NCI-H146 treated with DMSO at 0.1 percent for 48 hours (cell line): Measurements from ENCODE around the gene SHISAL1.
"Not testable (repeated sequence)": the region's sequence is repeated elsewhere in the genome, so short reads cannot be mapped to it uniquely, and the experiment has no call there.

Source experiments
- DNase-seq: peaks from one replicate; lab custom pipeline; 2025; ENCODE audit not compliant: unreplicated experiment; lab: John Stamatoyannopoulos, UW

Gene SHISAL1

DNA sequence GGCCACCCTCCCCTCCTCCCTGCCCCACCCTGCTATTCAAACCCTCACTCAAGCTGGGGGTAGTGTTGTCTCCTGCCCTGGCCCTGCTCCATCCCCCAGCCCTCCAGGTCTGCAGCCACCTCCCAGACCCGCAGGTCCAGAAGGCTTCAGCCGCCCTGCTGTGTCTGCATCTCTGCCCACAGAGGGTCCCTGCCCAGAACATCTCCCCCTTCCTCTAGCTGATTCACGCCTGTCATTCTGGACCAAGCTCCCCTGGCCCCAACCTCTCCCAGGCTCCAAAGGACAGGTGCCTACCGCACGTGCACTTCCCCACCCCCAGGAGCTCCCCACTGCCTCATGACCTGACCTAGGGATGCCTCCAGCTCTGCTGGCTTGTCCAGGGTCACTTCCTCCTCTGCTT is 16.0 kb upstream of the SHISAL1 start:
- no peak for DNase-seq

DNA sequence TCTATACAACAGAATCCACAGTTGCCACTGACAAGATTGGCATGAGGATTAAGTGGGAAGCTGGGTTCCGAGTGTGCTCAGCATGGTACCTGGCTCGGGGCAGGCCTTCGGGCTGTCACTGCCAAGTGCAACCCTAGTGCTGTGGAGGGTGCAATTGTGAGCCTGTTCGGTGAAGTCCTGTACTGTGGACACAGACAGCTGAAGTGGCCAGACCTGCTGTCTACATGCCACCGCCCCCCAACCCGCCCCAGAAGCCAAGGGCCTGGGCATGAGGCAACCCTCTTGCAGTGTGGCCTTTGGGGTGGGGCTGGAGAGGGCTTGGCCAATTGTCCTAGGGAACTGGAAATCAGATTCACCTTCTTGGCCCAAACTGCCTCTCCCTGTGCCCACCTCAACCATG is 15.6 kb upstream of the SHISAL1 start:
- no peak for DNase-seq

DNA sequence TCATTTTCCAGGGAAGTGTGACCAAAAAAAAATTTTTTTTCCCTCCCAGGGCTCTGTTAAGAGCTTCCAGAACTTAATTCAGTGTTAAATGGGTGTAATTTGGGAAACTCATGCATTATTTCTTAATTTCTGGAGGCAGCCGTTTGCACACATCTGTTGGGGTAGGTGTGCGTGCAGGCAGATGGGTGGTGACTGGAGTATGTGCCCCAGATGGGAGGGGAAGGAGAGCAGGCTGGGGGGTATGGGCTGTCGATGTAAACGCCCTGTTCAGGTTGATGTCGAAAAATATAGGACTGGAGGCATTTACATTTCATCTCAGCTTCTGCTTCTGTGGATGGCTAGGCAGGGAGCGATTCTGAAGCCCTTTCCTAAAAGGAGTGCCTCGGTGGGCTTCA is 13.7 kb upstream of the SHISAL1 start:
- DNase-seq: no peak

DNA sequence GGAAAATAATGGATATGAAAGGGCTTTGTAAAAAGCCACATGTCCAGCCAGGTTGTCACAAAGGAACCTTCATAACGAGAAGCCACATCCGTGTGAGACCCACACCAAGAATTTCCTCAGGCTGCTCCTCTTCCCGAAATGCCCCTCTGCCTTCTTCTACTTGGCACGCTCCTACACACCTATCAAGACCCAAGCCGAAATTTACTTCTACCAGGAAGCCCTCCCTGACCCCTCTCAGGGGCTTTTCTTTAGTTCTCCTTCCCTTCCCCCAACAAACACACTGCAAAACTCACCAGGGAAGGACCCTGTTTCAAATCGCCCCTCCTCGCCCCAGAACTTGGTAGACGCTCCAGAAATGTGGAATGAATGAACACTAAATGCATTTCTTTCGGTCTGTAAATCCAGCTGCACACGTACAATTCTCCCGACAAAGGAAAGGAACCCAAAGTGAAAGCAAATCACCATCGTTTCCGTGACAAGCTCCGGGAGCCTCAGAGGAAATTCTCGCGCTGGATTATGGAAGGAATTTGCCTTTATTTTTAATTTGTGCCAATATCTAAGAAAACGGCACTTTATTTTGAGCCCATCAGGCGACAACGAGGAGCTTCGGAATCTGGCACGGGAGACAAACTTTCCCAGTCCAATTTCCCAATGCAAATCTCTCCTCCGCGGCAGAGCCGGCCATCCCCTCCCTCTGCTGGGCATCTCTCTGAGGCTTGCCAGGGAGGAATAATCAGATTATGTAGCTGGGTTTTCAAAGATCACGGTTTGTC is 13.2 kb upstream of the SHISAL1 start:
- DNase-seq: no peak

DNA sequence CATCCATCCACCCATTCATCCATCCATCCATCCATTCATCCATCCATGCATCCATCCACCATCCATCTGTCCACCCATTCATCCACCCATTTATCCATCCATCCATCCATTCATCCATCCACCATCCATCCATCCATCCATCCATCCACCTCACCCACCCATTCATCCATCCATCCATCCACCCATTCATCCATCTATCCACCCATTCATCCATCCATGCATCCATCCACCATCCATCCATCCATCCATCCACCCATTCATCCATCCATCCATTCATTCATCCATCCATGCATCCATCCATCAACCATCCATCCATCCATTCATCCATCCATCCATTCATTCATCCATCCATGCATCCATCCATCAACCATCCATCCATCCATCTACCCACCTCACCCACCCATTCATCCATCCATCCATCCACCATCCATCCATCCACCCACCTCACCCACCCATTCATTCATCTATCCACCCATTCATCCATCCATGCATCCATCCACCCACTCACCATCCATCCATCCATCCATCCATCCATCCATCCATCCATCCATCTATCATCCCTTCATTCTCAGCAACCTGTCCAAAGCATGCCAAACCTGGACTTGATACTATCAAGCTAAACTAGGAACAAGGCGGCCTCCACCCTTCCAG is 10.5 kb upstream of the SHISAL1 start:
- DNase-seq: not testable (repeated sequence)

DNA sequence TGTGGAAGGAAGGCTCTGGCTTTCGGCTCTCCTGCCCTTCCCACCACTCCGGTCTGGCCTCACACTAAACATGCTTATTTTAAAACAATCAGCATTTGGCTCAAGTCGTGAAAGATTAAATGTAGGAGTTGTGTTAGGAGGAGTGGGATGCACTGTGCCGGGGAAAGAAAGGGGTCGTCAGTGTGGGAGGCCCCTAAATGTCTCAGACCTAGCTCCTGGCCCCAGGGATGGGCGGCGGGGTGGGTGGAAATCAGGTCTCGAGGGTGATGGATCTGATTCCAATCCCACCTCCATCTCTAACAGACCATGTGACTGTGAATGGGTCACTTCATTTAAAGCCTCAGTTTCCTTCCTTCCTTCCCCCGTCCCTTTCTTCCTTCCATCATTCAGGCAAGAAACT is 6.9 kb upstream of the SHISAL1 start:
- DNase-seq: no peak

DNA sequence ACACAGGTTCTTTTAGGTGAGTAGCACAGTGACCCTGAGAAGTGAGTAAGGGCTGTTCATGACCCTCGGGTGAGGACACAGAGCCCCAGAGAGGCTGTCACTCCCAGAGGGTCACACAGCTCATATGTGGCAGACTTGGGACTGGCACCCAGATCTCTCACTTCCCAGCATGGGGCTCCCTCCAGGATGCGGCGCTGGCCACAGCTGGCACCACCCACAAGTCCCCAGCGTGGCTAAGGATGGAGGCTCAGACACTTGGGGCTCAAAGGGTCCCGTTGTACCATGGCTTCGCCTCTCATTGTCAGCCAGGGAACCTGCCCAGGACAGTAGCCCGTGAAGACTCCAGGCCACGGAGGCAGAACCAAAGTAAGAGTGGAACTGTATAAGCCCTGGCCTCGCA is 6.0 kb upstream of the SHISAL1 start:
- DNase-seq: no peak

DNA sequence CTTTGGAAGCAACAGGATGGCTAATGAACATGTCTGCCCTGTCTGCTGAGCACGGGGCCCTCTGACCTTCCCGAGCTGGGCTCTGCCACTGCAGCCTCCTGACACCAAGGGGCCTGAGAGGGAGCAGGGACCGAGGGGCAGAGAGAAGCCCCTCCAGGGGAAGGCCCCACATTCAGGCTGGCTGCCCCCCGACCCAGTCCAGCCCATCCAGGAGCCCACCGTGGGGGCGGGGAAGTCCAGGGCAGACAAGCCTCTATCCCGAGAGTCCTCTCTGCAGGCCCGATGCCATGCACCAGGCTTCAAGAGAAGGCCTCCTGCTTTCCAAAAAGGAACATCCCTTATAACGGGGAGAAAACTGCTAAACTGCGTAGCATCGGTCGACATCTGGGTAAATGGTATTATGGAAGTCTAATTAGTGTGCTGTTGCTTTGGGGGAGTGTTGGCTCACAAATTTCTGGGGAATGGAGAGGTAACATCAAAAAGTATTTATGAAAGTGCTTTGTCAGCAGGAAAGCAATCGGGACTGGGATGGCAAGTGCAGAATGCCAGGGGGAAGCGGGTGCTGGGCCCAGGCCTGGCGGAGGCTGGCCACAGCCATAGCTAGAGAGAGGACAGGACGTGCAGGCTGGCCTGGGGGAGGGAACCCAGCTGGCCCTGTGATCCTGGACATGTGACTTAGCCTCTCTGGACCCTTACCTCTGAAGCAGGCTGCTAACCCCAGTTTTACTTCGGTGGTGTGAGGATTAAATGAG is 5.3 kb upstream of the SHISAL1 start:
- DNase-seq: no peak

DNA sequence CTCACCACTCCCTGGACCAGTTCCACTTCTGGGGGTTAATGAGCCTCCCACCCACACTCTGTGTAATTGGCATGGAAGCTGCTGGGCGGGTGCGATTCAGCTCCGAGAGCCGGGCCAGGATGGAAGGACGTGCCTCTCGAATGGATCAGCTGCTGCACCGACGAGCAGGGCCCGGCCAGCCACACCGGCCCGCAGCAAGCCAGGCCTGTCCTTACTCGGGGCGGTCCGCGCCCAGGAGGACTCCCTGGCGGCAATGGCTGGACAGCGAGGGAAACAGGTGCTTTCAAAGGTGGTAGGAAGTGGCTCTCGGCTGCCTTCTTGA is 4.3 kb upstream of the SHISAL1 start:
- no peak for DNase-seq

DNA sequence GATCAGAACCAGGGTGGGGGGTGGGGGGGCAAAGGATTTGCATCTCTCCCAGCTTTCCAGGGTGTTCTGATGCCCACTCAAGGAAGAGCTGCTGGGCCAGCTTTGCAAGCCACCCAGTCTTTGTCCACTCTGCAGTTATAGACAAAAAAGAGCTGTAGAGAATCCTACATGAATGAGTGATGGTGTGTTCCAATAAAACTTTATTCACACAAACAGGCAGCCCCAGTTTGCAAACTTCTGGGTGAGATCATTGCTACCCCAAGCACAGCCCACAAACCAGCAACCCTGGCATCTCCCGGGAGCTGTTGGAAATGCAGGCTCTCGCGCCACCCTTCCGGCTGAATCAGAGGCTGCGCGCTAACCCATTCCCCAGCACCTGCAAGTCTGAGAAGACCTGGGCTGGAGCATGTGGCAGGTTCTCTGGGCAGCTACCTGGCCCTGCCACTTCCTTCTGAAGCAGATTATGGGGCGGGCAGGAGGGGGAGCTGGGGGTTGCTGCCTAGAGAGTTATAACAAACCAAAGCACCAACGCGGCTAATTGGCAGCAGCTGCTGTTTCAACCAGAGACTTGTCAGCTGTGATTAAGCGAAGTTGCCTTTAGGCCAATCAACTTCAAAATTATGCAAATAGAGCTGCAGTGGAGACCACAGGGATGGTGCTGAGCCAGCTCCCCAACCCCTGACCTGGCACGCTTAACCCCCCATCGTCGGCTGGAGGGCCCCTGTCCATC is 3.8 kb upstream of the SHISAL1 start:
- DNase-seq: no peak

DNA sequence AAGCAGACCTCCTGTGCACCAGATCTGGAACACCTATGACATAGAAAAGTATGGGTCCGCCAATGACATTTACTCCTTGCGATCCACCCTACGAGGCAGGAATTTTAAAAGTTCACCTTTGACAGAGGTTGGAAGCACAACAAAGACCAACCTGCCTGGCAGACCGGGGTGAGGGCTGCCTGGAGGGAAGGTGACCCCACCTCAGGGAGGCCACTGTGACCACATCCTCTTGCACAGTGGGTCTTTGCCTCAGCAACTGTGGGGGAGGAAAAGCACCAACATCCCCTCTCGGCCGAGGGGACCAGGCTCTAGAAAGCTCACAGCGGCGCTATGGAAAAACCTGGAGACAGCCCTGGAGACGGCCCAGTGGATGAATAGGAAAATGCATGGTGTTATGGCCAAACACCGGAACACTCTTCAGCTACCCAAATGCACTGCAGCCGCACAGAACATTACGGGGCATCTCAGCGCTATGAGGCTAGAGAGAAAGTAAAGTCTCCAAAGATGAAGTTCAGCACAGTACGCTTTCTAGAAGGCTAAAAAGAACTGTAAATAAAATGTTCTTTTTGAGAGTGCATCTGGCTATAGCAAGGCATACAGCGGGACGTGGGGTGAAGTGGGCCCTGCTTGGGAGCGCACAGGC is 1.8 kb upstream of the SHISAL1 start:
- no peak for DNase-seq

DNA sequence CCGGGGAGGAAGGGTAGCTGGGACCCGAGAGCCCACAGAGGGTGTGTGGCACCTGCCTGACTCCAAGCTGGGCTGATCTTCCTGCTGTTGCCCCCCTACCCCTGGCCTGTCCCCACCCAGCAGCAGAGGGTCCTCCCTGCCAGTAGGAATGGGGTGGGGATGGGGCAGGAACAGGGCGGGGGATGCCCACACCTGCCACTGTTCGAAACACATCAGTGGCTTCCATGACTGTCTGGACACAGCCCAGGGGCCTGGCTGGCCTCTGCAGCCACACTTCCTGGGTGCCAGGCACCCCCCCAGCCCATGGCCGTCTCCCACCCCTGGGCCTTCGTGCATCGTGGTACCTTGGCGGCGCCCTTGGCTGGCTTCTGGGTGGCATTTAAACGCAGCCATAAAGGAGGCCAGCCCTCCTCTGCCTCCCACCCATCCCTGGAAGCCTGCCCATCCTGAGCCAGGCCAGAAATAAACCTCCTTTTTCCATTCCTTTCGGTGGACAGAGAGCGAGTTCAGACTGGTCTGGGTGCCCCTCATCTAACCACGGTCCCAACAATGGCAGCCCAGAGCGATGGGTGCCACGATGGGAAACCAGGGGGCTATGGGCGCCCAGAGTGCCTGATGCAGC is 745 bp upstream of the SHISAL1 start:
- no peak for DNase-seq

DNA sequence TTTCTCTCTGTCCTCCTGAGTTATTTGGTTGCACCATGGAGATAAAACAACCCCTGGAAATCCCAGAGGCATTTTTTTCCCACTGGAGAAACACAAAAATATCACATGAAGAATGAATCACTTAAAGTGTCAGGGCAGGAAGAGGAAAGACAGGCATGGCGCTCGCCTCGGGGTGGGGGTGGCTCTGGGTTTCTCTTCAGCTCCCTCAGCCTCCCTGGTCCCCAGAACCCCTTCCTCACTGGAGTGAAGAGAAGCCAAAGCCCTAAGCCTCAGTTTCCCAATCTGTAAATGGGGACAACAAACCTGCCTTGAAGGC is 938 bp downstream of the SHISAL1 start:
- DNase-seq: no peak

DNA sequence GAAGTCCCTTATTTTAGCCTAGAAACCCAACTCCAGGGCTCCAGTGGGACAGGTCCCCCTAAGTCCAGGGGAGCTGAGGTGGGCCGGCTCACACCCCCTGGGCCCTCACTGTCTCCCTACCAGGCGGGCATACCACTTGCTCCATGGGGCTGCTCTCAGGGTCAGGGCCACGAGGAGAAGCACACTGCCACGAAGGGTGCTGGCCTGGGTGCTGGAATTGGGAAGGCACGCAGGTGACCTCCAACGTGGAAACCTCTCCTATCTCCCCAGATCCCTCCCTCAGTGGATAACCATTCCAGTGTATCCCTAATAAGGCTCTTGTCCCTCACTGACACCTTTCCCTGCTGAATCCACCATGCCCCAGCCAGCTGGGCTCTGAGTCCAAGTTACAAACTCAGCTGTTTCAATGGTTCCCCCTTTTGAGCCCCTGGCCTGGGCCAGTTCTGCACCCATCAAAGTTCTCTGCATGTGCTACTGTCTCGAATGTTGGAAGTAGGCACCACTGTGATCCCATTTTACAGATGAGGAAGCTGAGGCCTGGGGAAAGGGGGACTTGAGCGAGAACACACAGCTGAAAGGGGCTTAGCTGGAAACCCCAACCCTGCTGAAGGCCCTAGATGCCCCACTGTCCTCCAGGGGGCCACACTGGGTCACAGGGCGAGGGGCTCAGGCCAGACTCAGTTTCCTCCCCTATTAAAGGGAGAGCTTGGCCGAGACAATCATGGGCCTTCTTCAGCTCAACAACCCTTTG is 1.5 kb downstream of the SHISAL1 start:
- no peak for DNase-seq

DNA sequence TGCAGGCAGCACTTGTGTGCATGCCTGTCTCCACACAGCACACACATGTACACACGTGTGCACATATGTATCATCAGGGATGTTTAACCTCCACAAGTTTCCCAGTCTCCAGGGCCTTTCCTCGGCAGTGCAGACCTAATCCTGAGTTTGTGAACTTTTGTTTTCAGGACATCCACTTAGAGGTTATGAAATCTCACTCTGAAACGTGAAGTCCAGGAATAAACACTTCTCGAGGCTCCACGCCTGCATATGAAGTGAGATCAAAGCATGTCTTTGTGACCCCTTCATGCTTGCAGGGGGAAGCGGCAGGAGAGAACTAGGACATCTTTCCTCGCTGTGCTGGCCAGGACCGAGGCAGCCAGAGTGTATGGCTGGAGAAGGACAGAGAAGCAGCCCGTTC is 3.1 kb downstream of the SHISAL1 start:
- DNase-seq: no peak

DNA sequence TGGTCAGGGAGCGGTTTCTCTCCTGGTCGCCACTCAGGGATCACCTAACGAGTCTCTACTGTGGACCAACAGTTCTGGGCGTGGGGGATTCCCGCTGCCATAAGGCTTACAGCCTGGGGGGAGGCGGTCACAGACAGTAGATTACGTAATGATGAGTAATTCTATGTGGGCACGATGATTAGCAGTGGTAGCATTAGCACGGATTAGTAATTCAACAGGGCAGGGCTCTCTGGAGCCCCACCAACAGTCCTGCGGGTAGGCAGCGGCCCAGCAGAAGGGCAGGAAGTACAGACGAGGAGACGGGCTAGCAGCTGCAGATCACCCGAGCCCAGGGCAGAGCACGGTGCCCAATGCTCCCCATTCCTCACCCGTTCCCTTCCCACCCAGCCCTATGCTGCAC is 3.6 kb downstream of the SHISAL1 start:
- no peak for DNase-seq

DNA sequence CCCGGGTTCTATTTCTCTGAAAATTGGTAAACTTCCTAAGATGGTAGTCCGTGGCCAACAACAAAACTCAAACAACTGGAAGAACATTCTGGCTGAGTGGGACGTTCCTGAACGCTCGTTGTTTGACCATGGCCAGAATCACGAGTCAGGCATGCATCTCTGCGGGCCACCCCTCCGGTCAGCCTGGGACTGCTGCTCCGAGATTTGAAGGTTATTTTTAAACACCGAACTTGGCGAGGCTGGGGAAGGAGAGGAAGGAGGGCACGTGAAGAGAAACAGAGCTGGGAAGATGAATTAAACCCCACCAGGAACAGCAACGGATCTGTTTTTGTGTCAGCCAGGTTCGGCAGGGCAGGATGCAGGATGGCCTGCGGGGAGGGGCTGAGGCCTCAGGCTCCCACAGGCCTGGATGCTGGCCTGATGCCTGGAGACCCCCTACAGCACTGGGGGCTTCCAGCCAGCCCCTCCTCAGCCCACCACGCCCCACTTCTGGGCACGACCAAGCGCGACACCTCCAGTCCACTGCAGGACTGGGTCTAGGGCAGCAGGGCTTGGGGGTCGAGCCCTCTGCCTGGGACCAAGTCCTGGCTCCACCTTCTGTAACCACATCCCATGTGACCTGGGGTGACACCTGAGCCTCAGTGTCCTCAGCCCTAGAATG is 5.1 kb downstream of the SHISAL1 start:
- DNase-seq: no peak

DNA sequence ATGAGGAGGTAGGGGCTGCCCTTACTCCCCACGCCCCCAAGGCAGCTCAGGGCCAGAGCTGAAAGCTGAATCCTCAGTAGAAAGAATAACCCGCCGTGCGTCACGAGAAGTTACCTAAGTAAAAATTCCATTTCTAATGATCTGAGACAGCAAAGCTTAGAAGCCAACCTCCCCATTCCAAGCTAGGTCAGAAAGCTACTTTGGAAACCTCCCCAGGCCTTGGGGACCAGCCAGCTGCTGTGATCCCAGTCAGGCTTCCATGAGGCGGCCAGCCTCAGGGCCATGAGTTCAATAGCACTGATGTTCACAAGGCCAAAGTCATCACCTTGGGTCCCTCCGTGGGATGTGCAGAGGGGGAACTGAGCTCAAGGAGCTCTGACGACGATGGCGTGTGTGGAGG is 6.9 kb downstream of the SHISAL1 start:
- DNase-seq: no peak

DNA sequence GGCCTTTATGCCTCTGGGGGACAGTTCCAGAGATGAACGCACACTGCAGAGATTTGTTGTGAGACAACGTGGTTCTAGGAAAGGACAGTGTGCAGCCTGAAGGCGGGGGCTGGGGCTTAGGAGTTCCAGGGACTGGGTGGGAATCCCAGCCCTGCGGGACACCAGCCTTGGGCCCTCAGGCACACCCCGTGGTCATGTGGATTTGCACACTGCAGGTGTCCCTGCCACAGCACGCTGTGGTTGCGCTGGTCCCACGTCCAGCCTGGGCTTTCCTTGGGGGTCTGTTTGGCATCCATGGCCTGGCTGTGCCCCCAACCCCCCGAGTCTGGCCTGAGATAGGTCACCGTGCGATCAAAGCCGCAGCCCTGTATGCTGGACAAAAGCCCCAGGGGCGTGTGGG is 7.3 kb downstream of the SHISAL1 start:
- DNase-seq: no peak

DNA sequence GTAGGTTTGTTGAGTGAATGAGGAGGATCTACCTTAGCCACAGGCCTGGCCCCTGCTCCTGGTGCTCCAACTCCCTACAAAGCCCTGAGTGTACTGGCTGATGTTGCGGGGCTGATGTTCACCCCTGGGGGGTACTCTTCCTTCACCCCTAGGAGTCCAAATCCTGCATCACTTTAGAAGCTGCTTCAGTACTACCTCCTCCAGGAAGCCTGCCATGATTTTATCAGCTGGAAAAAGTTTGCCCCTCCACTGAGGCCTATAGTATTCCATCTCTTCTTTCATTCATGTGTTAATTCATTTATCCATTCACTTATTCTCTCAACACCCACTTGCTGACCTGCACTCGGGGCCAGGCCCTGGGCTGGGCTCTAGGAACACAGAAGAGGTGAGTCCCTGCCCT is 7.8 kb downstream of the SHISAL1 start:
- DNase-seq: no peak
